Heart right ventricle (tissue), 16 donors: Measurements from ENCODE around the gene MRPS25. TPM values are rescaled to one million over a fixed set of nuclear protein-coding genes. Genes with fewer than 3 reads are reported as not detected.

ENCODE experiments used
- ATAC-seq, 8 donors: fragments of 200-7000 bp; cut with Tn5 transposase; one replicate each; pipeline ENCODE4 v1.9.1; 2020; ENCODE audit warnings: mild to moderate bottlenecking in 8 of 8, moderate library complexity in 8 of 8, moderate number of reproducible peaks in 1 of 8
- DNase-seq, 2 donors: peaks; one replicate each; pipeline ENCODE4 v3.0.0-alpha.2; 2020
- H3K27ac ChIP-seq, 10 donors: fragments of 200-600 bp; sonication (generic) in 2 of 10; one replicate each; pipeline versions ENCODE4 v1.5.0 to v1.8.0; 2020 to 2022; ENCODE audit warnings: mild to moderate bottlenecking in 3 of 10
- H3K27me3 ChIP-seq, 7 donors: fragments of 200-600 bp; one replicate each; pipeline ENCODE4 v1.8.0; 2021 to 2022; ENCODE audit warnings: mild to moderate bottlenecking in 2 of 7
- H3K36me3 ChIP-seq, 9 donors: fragments of 200-600 bp; sonication (generic) in 1 of 9; one replicate each; pipeline versions ENCODE4 v1.5.0 to v1.8.0; 2020 to 2022; ENCODE audit warnings: mild to moderate bottlenecking in 2 of 9
- H3K4me1 ChIP-seq, 9 donors: fragments of 200-600 bp; sonication (generic) in 1 of 9; one replicate each; pipeline versions ENCODE4 v1.5.0 to v1.8.0; 2020 to 2022; ENCODE audit warnings: mild to moderate bottlenecking in 4 of 9
- H3K4me3 ChIP-seq, 10 donors: fragments of 200-600 bp; sonication (generic) in 2 of 10; one replicate each; pipeline versions ENCODE4 v1.5.0 to v1.8.0; 2020 to 2022; ENCODE audit warnings: mild to moderate bottlenecking in 7 of 10, moderate library complexity in 2 of 10
- H3K9me3 ChIP-seq, 11 donors: fragments of 200-600 bp in 10 of 11; sonication (generic) in 2 of 11; one replicate each; pipeline versions ENCODE4 v1.5.0 to v1.8.0; 2013 to 2022; ENCODE audit warnings: mild to moderate bottlenecking in 2 of 11, control low read depth in 1 of 11, moderate library complexity in 1 of 11
- WGBS, 2 donors: extraction: QIAGEN DNeasy Blood & Tissue Kit; methylation state at CpG; one replicate each; pipeline ENCODE4 v1.1.7; 2013; ENCODE audit warnings: inconsistent platforms in 1 of 2; 5-methylcytosine and 5-hydroxymethylcytosine counted together
- intact Hi-C, 10 donors: fragments of 100-400 bp; cut with DNase I; formaldehyde crosslinking; loops; one replicate each; pipeline versions ENCODE4 v1.11.1 to v1.14.2; 2022
- polyA plus RNA-seq, 2 donors: library from polyadenylated mRNA; stranded (reverse); fragments of 200-250 nt; gene quantifications; one replicate each; pipeline ENCODE4 v1.2.3, GENCODE V29; 2013
- total RNA-seq, 10 donors: library from RNA; stranded (reverse); fragmentation: NEBNext Ultra II Directional in 3 of 10; extraction: Animal tissue kit (Norgen Biotek cat#: 25700) in 3 of 10; gene quantifications; one replicate each; pipeline versions ENCODE4 v1.2.1 to v1.2.4, GENCODE V29; 2021 to 2023
- TF ChIP-seq, protein P1 (sequence below), 9 donors: fragments of 200-600 bp; sonication (generic) in 2 of 9; IDR thresholded peaks; one replicate each; pipeline versions ENCODE4 v1.5.0 to v1.8.0; 2021 to 2022; ENCODE audit warnings: antibody characterized with exemption in 9 of 9, mild to moderate bottlenecking in 5 of 9, moderate library complexity in 1 of 9
- donor health status: Arrhythmogenic right ventricular cardiomyopathy.
- donor health status: ischemic (EF 13 %, LVEDD 7.1; RV severe dilation, severe dysfunction).
- donor health status: healthy with polysubstance abuse.
- donor health status: DM: no; HTN: yes; CAD: no.
- donor health status: DM: no; HTN: no; CAD: no.
- donor health status: ischemic (EF 25% LVEDD 6.9; RV normal size, moderate dysfunction).
- donor health status: ischemic (EF 25% LVEDD 5.7; RV mildly dilated, moderate dysfunction).
- donor health status: healthy.
- donor health status: DM: yes; HTN: yes; CAD: no.
- donor health status: Ischemic cardiomyopathy.
- donor health status: ischemic (EF 35%, LVEDD 5.7; RV mildly dilated, moderate dysfunction).
- donor health status: nonischemic (EF 11% LVEDD 7.7; RV severe dilation, severe dysfunction).
- donor health status: DM: yes; HTN: yes; CAD: no.
- donor health status: PGD.
- donor health status: ischemic (EF 29% LVEDD 5.4; RV normal size, mild dysfunction).
- donor health status: nonischemic (EF 23%, LVEDD 6.1; RV moderate dilation, normal function).

Gene MRPS25
- total and polyA plus RNA-seq, 12 donors: 64.7 to 227 (median 98.5) TPM

GRCh38 chr3:15110206-15110605 is 45.1 kb upstream of the MRPS25 start:
- intact Hi-C loops: loop anchor here in 3 of 10 donors (10.0 kb wide), 4 partner anchors 65 to 445 kb away; partner anchors contain the start of gene CAPN7 (in 1 of the 3)
- no peaks in the 10 kb centered on the region for H3K36me3 ChIP-seq
- no peak for DNase-seq
- H3K4me3 ChIP-seq: no peak overlapping the region
- ATAC-seq: no peak
- TF ChIP-seq, protein P1, sequence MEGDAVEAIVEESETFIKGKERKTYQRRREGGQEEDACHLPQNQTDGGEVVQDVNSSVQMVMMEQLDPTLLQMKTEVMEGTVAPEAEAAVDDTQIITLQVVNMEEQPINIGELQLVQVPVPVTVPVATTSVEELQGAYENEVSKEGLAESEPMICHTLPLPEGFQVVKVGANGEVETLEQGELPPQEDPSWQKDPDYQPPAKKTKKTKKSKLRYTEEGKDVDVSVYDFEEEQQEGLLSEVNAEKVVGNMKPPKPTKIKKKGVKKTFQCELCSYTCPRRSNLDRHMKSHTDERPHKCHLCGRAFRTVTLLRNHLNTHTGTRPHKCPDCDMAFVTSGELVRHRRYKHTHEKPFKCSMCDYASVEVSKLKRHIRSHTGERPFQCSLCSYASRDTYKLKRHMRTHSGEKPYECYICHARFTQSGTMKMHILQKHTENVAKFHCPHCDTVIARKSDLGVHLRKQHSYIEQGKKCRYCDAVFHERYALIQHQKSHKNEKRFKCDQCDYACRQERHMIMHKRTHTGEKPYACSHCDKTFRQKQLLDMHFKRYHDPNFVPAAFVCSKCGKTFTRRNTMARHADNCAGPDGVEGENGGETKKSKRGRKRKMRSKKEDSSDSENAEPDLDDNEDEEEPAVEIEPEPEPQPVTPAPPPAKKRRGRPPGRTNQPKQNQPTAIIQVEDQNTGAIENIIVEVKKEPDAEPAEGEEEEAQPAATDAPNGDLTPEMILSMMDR (IDR thresholded peaks at IDR 0.05): no peak
- 64 to 67% methylated on average over 4 of the region's 4 CpGs for WGBS, 2 donors
- peaks cover 0 to 7% (median 0%) of the 10 kb centered on the region in 7 donors for H3K27me3 ChIP-seq
- H3K4me1 ChIP-seq: peaks cover 0 to 12% (median 0%) of the 10 kb centered on the region in 9 donors
- no peak overlapping the region for H3K27ac ChIP-seq
- H3K9me3 ChIP-seq: no peaks in the 10 kb centered on the region

- Histone ChIP-seq H3K9me3 (no peaks in the 10 kb centered on the region), H3K27me3 (peaks cover 0 to 7% (median 0%) of the 10 kb centered on the region in 7 donors), H3K27ac (no peak overlapping the region), H3K4me1 (peaks cover 0 to 12% (median 0%) of the 10 kb centered on the region in 9 donors), H3K4me3 (no peak overlapping the region), H3K36me3 (no peaks in the 10 kb centered on the region)
- WGBS, 2 donors: 83 to 86% methylated on average over 4 of the region's 4 CpGs
- TF ChIP-seq, protein P1 (IDR thresholded peaks at IDR 0.05): no peak
- no peak for DNase-seq
- intact Hi-C loops: loop anchor here in 6 of 10 donors (5.0 to 10.0 kb wide), 6 partner anchors 88 to 458 kb away; partner anchors contain the start of gene CAPN7 (in 3 of the 6)
- no peak for ATAC-seq
Measured at GRCh38 chr3:15108869-15109268, 43.8 kb upstream of the MRPS25 start.

DNA sequence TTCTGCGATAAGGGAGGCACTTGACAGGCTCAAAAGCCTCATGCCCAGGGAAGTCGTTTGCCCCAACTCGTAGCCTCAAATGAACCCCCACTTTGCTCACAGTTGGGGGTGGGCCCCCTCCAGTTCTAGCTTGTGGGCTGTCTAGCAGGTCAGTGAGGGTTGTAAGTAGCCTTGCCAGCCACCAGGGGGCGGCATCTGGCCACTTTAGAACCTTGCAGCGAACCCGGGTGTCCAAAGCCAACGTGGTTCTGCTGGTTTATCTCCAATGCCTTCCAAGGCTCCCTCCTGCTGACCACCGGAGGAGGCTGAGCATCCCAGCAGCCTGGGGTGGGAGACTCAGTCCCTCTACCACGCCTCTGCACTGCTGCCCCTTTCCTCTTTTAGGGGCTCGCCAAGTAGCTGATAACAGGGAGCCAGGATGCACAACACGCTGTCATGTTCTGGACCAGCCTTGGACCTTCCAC is 43.0 kb upstream of the MRPS25 start:
- H3K9me3 ChIP-seq: no peaks in the 10 kb centered on the region
- ATAC-seq: peak; percentile 69 to 90 (median 83)
- 13 to 17% methylated on average over 11 of the region's 11 CpGs for WGBS, 2 donors

GRCh38 chr3:15107075-15107947 is 42.2 kb upstream of the MRPS25 start:
- intact Hi-C loops: loop anchor here in 6 of 10 donors (5.0 to 10.0 kb wide), 6 partner anchors 90 to 460 kb away; partner anchors contain the start of gene CAPN7 (in 3 of the 6)
- no peaks in the 10 kb centered on the region for H3K36me3 ChIP-seq
- peaks cover 0 to 7% (median 0%) of the 10 kb centered on the region in 7 donors for H3K27me3 ChIP-seq
- H3K4me1 ChIP-seq: peaks cover 0 to 19% (median 8%) of the 10 kb centered on the region in 9 donors
- 75 to 79% methylated on average over 16 of the region's 16 CpGs for WGBS, 2 donors
- ATAC-seq (no peak), DNase-seq (no peak)
- H3K27ac ChIP-seq: no peak overlapping the region
- no peaks in the 10 kb centered on the region for H3K9me3 ChIP-seq
- TF ChIP-seq, protein P1 (IDR thresholded peaks at IDR 0.05): no peak
- H3K4me3 ChIP-seq: no peak overlapping the region

More for the DNA sequence above, 43.0 kb upstream of the MRPS25 start:
- TF ChIP-seq, protein P1 (IDR thresholded peaks at IDR 0.05): peak; percentile 71 to 95 (median 91)
- H3K27me3 ChIP-seq: peaks cover 0 to 7% (median 0%) of the 10 kb centered on the region in 7 donors
- no peak overlapping the region for H3K27ac ChIP-seq
- no peaks in the 10 kb centered on the region for H3K36me3 ChIP-seq
- intact Hi-C loops: loop anchor here in 6 of 10 donors (5.0 to 10.0 kb wide), 6 partner anchors 89 to 459 kb away; partner anchors contain the start of gene CAPN7 (in 3 of the 6)
- peaks cover 0 to 17% (median 4%) of the 10 kb centered on the region in 9 donors for H3K4me1 ChIP-seq
- DNase-seq: peak; percentile 51 to 80
- H3K4me3 ChIP-seq: no peak overlapping the region
